Measurements from ENCODE around the gene L3MBTL3. TPM values are rescaled to one million over a fixed set of nuclear protein-coding genes. Genes with fewer than 3 reads are reported as not detected.

The L3MBTL3 gene
- total RNA-seq, 4 donors from 2014 or later: 4.2 to 12.8 (median 6.2) TPM

GRCh38 chr6:130045622-130046021 is 27.2 kb downstream of the L3MBTL3 start:
- Histone ChIP-seq H3K27me3 (no peaks in the 10 kb centered on the region), H3K27ac (no peak overlapping the region), H3K4me1 (no peaks in the 10 kb centered on the region), H3K9me3 (no peaks in the 10 kb centered on the region), H3K4me3 (no peak overlapping the region), H3K36me3 (peaks cover 14% of the 10 kb centered on the region)
- WGBS: 57% methylated on average over 2 of the region's 2 CpGs
- no peak for TF ChIP-seq EP300 (IDR thresholded peaks at IDR 0.05)
- no peak for TF ChIP-seq POLR2AphosphoS5 (IDR thresholded peaks at IDR 0.05)
- TF ChIP-seq, protein P1, sequence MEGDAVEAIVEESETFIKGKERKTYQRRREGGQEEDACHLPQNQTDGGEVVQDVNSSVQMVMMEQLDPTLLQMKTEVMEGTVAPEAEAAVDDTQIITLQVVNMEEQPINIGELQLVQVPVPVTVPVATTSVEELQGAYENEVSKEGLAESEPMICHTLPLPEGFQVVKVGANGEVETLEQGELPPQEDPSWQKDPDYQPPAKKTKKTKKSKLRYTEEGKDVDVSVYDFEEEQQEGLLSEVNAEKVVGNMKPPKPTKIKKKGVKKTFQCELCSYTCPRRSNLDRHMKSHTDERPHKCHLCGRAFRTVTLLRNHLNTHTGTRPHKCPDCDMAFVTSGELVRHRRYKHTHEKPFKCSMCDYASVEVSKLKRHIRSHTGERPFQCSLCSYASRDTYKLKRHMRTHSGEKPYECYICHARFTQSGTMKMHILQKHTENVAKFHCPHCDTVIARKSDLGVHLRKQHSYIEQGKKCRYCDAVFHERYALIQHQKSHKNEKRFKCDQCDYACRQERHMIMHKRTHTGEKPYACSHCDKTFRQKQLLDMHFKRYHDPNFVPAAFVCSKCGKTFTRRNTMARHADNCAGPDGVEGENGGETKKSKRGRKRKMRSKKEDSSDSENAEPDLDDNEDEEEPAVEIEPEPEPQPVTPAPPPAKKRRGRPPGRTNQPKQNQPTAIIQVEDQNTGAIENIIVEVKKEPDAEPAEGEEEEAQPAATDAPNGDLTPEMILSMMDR (IDR thresholded peaks at IDR 0.05): no peak
- no peak for TF ChIP-seq POLR2A (IDR thresholded peaks at IDR 0.05)
- DNase-seq (ENCODE audit: low spot score in 2 of 2): no peak

DNA sequence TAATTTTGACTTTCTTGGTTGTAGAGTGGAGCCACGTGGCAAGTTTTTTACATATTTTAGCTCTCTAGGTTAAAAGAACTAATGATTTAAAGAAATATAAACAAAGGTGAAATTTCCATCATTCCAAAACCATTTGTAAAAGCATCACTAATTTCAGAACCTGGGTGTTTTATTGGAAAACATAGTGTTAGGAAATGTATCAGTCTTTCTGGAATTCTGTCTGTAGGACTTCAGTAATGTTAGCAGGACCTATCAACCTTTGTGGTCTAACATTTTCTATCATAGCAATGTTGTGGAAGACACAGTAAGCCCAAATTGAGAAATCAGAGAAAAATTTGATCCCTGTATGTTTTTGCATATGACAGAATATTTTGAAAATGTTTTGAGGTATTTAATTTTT is 28.3 kb downstream of the L3MBTL3 start:
- DNase-seq (ENCODE audit: low spot score in 2 of 2): no peak
- Histone ChIP-seq H3K27me3 (no peaks in the 10 kb centered on the region), H3K9me3 (no peaks in the 10 kb centered on the region), H3K36me3 (peaks cover 20% of the 10 kb centered on the region), H3K4me1 (no peaks in the 10 kb centered on the region), H3K4me3 (no peak overlapping the region), H3K27ac (no peak overlapping the region)
- WGBS: 72% methylated on average over 1 of the region's 1 CpG
- TF ChIP-seq POLR2A (IDR thresholded peaks at IDR 0.05): no peak
- TF ChIP-seq, protein P1 (IDR thresholded peaks at IDR 0.05): no peak
- TF ChIP-seq POLR2AphosphoS5 (IDR thresholded peaks at IDR 0.05): no peak
- TF ChIP-seq EP300 (IDR thresholded peaks at IDR 0.05): no peak

- H3K27ac ChIP-seq: no peak overlapping the region
- 82% methylated on average over 4 of the region's 4 CpGs for WGBS
- no peak overlapping the region for H3K4me3 ChIP-seq
- DNase-seq (ENCODE audit: low spot score in 2 of 2): no peak
- no peaks in the 10 kb centered on the region for H3K9me3 ChIP-seq
- H3K36me3 ChIP-seq: peaks cover 25% of the 10 kb centered on the region
- TF ChIP-seq EP300 (IDR thresholded peaks at IDR 0.05): no peak
- TF ChIP-seq, protein P1 (IDR thresholded peaks at IDR 0.05): no peak
- no peak for TF ChIP-seq POLR2AphosphoS5 (IDR thresholded peaks at IDR 0.05)
- TF ChIP-seq POLR2A (IDR thresholded peaks at IDR 0.05): no peak
- no peaks in the 10 kb centered on the region for H3K4me1 ChIP-seq
- H3K27me3 ChIP-seq: no peaks in the 10 kb centered on the region
Observed at GRCh38 chr6:130047088-130047995, 29.0 kb downstream of the L3MBTL3 start.

- TF ChIP-seq, protein P1 (IDR thresholded peaks at IDR 0.05): no peak
- TF ChIP-seq POLR2AphosphoS5 (IDR thresholded peaks at IDR 0.05): no peak
- TF ChIP-seq POLR2A (IDR thresholded peaks at IDR 0.05): no peak
- TF ChIP-seq EP300 (IDR thresholded peaks at IDR 0.05): no peak
- no peaks in the 10 kb centered on the region for H3K4me1 ChIP-seq
- no peak overlapping the region for H3K27ac ChIP-seq
- H3K27me3 ChIP-seq: no peaks in the 10 kb centered on the region
- 90% methylated on average over 2 of the region's 2 CpGs for WGBS
- no peak overlapping the region for H3K4me3 ChIP-seq
- peaks cover 35% of the 10 kb centered on the region for H3K36me3 ChIP-seq
- DNase-seq (ENCODE audit: low spot score in 2 of 2): no peak
- H3K9me3 ChIP-seq: no peaks in the 10 kb centered on the region
Observed at GRCh38 chr6:130050230-130050629, 31.8 kb downstream of the L3MBTL3 start.

GRCh38 chr6:130054725-130055124 is 36.3 kb downstream of the L3MBTL3 start:
- TF ChIP-seq, protein P1 (IDR thresholded peaks at IDR 0.05): no peak
- TF ChIP-seq POLR2AphosphoS5 (IDR thresholded peaks at IDR 0.05) (no peak), POLR2A (IDR thresholded peaks at IDR 0.05) (no peak), EP300 (IDR thresholded peaks at IDR 0.05) (no peak)
- Histone ChIP-seq H3K9me3 (no peaks in the 10 kb centered on the region), H3K27me3 (no peaks in the 10 kb centered on the region), H3K4me3 (no peak overlapping the region), H3K36me3 (peaks cover 49% of the 10 kb centered on the region), H3K4me1 (no peaks in the 10 kb centered on the region), H3K27ac (no peak overlapping the region)
- WGBS: 89% methylated on average over 7 of the region's 7 CpGs
- no peak for DNase-seq (ENCODE audit: low spot score in 2 of 2)
